Osteoblast (primary cell): ENCODE measurements around the gene INTS7. TPM values are rescaled to one million over a fixed set of nuclear protein-coding genes. Genes with fewer than 3 reads are reported as not detected.
A peak's percentile ranks its signal among the peaks of the same experiment; 100 is the strongest.

ENCODE experiments used
- DNase-seq: peaks from one replicate; pipeline ENCODE4 v3.0.0; 2011; ENCODE audit warnings: low spot score, mixed read lengths; ENCODE audit not compliant: insufficient read length; ENCODE audit errors: missing footprints
- H2AFZ ChIP-seq: 2 replicates; pipeline ENCODE4 v1.6.0; 2011; ENCODE audit warnings: mild to moderate bottlenecking, low read length
- H3K27ac ChIP-seq: 2 replicates; pipeline ENCODE4 v1.5.1; 2011; ENCODE audit warnings: mild to moderate bottlenecking, low read depth, low read length, moderate library complexity
- H3K27me3 ChIP-seq: 2 replicates; pipeline ENCODE4 v1.6.0; 2012; ENCODE audit warnings: mild to moderate bottlenecking, control low read depth, inconsistent platforms, low read length, moderate library complexity; ENCODE audit not compliant: insufficient read depth
- H3K36me3 ChIP-seq: 2 replicates; pipeline ENCODE4 v1.5.1; 2011; ENCODE audit warnings: mild to moderate bottlenecking, low read length, control low read depth, moderate library complexity; ENCODE audit not compliant: insufficient read depth
- H3K4me1 ChIP-seq: 2 replicates; pipeline ENCODE4 v1.5.1; 2011; ENCODE audit warnings: mild to moderate bottlenecking, low read length, control low read depth, moderate library complexity; ENCODE audit not compliant: insufficient read depth
- H3K4me2 ChIP-seq: 2 replicates; pipeline ENCODE4 v1.6.0; 2011; ENCODE audit warnings: mild to moderate bottlenecking, low read length; ENCODE audit not compliant: insufficient read depth
- H3K4me3 ChIP-seq: fragments of 200-600 bp; sonication (generic); 3 replicates; pipeline ENCODE4 v1.5.1; 2012; ENCODE audit warnings: mild to moderate bottlenecking, low read length, inconsistent platforms; ENCODE audit not compliant: insufficient read depth
- H3K79me2 ChIP-seq: 2 replicates; pipeline ENCODE4 v1.6.0; 2012; ENCODE audit warnings: mild to moderate bottlenecking, low read length, control low read depth, inconsistent platforms; ENCODE audit not compliant: insufficient read depth
- H3K9me3 ChIP-seq: 2 replicates; pipeline ENCODE4 v1.5.1; 2011; ENCODE audit warnings: low read depth, low read length, control low read depth
- H4K20me1 ChIP-seq: 2 replicates; pipeline ENCODE4 v1.6.0; 2012; ENCODE audit warnings: mild to moderate bottlenecking, low read length, control low read depth; ENCODE audit not compliant: insufficient read depth
- total RNA-seq: library from RNA; depleted of rRNA; stranded (reverse); fragments of >200 nt; gene quantifications from 2 replicates; pipeline ENCODE4 v1.2.3, GENCODE V29; 2012
- TF ChIP-seq, protein P1 (sequence below): IDR thresholded peaks from 2 replicates; pipeline ENCODE4 v1.5.1; 2011; ENCODE audit warnings: mild to moderate bottlenecking, low read depth, low read length, moderate library complexity; ENCODE audit errors: extremely low read depth

INTS7 gene
- total RNA-seq, 1 donor, result 20.3 TPM

DNA sequence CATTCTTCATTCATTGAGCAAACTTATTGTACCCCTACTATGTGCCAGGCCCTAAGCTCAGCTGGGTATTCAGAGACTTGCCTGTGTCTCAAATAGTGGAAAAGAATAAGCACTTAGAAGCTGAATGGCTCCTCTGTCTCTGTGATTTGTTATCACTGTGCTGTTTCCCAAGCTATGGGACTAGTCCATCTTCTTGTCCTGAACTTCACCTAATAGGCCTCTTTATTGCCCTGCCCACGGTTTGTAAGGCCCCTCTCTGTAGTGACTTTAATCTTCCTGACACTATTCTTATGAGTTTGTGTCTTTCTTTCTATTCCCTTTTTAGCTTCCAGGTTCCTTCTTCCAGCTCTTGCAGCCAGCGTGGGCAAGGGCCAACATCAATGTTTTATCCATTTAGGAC is 119.4 kb downstream of the INTS7 start:
- Histone ChIP-seq H3K36me3 (no peaks in the 10 kb centered on the region), H3K27me3 (no peaks in the 10 kb centered on the region), H3K79me2 (no peaks in the 10 kb centered on the region), H3K4me1 (peaks cover 44% of the 10 kb centered on the region), H3K27ac (no peak overlapping the region), H2AFZ (no peak overlapping the region), H3K9me3 (no peaks in the 10 kb centered on the region), H3K4me2 (no peak overlapping the region), H4K20me1 (no peaks in the 10 kb centered on the region), H3K4me3 (no peak overlapping the region)
- TF ChIP-seq, protein P1, sequence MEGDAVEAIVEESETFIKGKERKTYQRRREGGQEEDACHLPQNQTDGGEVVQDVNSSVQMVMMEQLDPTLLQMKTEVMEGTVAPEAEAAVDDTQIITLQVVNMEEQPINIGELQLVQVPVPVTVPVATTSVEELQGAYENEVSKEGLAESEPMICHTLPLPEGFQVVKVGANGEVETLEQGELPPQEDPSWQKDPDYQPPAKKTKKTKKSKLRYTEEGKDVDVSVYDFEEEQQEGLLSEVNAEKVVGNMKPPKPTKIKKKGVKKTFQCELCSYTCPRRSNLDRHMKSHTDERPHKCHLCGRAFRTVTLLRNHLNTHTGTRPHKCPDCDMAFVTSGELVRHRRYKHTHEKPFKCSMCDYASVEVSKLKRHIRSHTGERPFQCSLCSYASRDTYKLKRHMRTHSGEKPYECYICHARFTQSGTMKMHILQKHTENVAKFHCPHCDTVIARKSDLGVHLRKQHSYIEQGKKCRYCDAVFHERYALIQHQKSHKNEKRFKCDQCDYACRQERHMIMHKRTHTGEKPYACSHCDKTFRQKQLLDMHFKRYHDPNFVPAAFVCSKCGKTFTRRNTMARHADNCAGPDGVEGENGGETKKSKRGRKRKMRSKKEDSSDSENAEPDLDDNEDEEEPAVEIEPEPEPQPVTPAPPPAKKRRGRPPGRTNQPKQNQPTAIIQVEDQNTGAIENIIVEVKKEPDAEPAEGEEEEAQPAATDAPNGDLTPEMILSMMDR, result no peak
- no peak for DNase-seq

GRCh38 chr1:211912844-211913432 is 122.4 kb downstream of the INTS7 start:
- Histone ChIP-seq H3K36me3 (no peaks in the 10 kb centered on the region), H3K4me1 (peaks cover 19% of the 10 kb centered on the region), H2AFZ (no peak overlapping the region), H3K27me3 (peaks cover 2% of the 10 kb centered on the region), H3K4me2 (no peak overlapping the region), H3K27ac (no peak overlapping the region), H4K20me1 (no peaks in the 10 kb centered on the region), H3K4me3 (no peak overlapping the region), H3K79me2 (no peaks in the 10 kb centered on the region), H3K9me3 (no peaks in the 10 kb centered on the region)
- TF ChIP-seq, protein P1, result no peak
- no peak for DNase-seq

- Histone ChIP-seq H3K9me3 (no peaks in the 10 kb centered on the region), H3K79me2 (no peaks in the 10 kb centered on the region), H4K20me1 (no peaks in the 10 kb centered on the region), H3K27ac (no peak overlapping the region), H3K27me3 (peaks cover 2% of the 10 kb centered on the region), H3K36me3 (no peaks in the 10 kb centered on the region), H3K4me3 (no peak overlapping the region), H2AFZ (no peak overlapping the region), H3K4me1 (peaks cover 11% of the 10 kb centered on the region), H3K4me2 (no peak overlapping the region)
- TF ChIP-seq, protein P1, result no peak
- no peak for DNase-seq
These were observed 123.3 kb downstream of the INTS7 start for GRCh38 chr1:211912038-211912437.

DNA sequence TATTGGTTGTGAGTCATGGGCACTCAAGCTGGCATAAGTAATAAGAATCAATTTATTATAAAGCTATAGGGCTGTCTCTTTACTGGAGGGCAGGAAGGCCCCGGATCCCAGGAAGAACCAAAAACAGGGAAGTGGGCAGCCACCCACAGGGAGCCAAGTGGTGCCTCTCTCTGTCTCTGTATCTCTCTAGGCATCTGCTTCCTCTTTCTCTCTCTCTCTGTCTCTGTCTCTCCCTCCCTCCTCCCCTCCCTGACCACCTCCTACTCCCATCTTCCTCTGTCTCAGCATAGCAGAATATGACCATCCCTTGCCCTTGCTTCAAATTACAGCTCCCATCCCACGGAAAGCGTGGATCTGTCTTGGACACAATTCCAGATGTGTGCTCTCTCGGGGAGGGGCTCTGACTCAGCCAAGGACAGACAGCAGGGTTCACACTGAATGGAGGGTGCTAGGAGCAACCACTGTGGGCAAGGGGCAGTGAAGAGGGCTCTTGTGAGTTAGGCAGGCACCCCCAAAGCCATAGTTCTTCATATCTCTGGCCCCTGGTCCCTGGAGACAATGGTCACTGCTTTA is 124.4 kb downstream of the INTS7 start:
- peaks cover 11% of the 10 kb centered on the region for H3K4me1 ChIP-seq
- H3K9me3 ChIP-seq, result no peaks in the 10 kb centered on the region
- no peaks in the 10 kb centered on the region for H3K36me3 ChIP-seq
- no peaks in the 10 kb centered on the region for H4K20me1 ChIP-seq
- no peak overlapping the region for H3K4me3 ChIP-seq
- no peak overlapping the region for H3K4me2 ChIP-seq
- no peak overlapping the region for H3K27ac ChIP-seq
- TF ChIP-seq, protein P1, result no peak
- peaks cover 2% of the 10 kb centered on the region for H3K27me3 ChIP-seq
- DNase-seq, result no peak
- peak overlapping the region; percentile 56 for H2AFZ ChIP-seq
- H3K79me2 ChIP-seq, result no peaks in the 10 kb centered on the region
